ENCODE measurements around the gene THSD4.
"Not testable (repeated sequence)": the region's sequence is repeated elsewhere in the genome, so short reads cannot be mapped to it uniquely, and the experiment has no call there.

The THSD4 gene

DNA sequence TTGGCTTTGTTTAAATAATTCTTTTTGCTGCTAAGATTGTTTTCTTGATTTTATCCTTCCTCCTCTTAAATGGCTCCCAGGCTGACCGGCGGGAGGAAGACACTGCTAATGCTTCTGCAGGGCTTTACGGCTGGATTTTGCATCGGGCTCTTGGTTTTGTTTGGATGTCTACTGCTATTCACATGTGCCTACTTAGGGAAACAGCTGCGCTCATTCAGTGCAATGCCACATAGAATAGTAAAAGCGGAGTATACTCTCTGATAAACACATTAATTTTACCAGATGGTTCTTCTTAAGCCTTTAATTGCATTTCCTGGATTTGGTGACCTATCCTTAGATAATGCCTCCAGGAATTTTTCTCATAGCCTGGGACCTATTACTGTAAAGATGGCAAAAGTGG is 146.6 kb downstream of the THSD4 start:
- no peak for TF ChIP-seq ZFX (IDR thresholded peaks at IDR 0.05)
- TF ChIP-seq, protein P1, sequence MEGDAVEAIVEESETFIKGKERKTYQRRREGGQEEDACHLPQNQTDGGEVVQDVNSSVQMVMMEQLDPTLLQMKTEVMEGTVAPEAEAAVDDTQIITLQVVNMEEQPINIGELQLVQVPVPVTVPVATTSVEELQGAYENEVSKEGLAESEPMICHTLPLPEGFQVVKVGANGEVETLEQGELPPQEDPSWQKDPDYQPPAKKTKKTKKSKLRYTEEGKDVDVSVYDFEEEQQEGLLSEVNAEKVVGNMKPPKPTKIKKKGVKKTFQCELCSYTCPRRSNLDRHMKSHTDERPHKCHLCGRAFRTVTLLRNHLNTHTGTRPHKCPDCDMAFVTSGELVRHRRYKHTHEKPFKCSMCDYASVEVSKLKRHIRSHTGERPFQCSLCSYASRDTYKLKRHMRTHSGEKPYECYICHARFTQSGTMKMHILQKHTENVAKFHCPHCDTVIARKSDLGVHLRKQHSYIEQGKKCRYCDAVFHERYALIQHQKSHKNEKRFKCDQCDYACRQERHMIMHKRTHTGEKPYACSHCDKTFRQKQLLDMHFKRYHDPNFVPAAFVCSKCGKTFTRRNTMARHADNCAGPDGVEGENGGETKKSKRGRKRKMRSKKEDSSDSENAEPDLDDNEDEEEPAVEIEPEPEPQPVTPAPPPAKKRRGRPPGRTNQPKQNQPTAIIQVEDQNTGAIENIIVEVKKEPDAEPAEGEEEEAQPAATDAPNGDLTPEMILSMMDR (conservative IDR thresholded peaks at IDR 0.05): no peak
- no peak overlapping the region for H3K27ac ChIP-seq

DNA sequence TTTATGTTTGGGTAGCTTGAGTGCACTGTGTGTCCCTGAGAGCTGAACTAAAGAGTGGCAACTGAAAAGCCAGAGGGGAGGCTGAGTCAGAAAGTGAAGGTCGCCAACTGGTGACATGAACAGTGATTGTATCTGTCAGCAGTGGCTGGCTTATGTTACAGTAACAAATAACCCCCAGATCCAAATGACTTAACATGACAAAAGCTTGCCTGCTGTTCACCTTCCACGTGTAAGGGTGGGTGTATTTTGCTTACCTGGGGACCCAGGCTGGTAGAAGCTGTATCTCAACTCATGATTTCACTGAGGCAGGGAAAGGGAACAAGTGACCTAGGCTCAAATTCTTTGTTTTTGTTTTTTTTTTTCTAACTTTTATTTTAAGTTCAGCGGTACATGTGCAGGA is 147.3 kb downstream of the THSD4 start:
- TF ChIP-seq, protein P1 (conservative IDR thresholded peaks at IDR 0.05): no peak
- no peak for TF ChIP-seq ZFX (IDR thresholded peaks at IDR 0.05)
- no peak overlapping the region for H3K27ac ChIP-seq

DNA sequence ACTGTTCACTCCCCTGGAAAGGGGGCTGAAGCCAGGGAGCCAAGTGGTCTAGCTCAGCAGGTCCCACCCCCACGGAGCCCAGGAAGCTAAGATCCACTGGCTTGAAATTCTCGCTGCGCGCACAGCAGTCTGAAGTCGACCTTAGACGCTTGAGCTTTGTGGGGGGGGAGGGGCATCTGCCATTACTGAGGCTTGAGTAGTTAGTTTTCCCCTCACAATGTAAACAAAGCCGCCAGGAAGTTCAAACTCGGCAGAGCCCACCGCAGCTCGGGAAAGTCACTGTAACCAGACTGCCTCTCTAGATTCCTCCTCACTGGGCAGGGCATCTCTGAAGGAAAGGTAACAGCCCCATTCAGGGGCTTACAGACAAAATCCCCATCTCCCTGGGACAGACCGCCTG is 150.3 kb downstream of the THSD4 start:
- H3K27ac ChIP-seq: not testable (repeated sequence)

DNA sequence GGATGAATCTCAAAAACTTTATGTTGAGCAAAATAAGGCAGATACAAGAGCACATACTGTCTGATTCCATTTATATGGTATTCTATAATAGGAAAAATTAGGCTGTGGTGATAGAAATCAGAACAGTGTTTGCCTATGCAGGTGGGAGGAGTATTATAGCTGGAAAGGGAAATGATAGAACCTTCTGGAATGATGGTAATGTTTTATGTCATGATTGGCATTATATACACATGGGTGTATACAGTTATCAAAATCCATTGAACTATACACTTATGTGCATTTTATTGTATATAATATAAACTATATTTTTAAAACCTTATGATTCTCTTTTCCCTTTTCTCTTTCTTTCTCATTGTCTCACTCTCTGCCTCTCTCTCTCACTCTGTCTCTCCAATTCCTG is 156.1 kb downstream of the THSD4 start:
- TF ChIP-seq, protein P1 (conservative IDR thresholded peaks at IDR 0.05): no peak
- no peak for TF ChIP-seq ZFX (IDR thresholded peaks at IDR 0.05)
- no peak overlapping the region for H3K27ac ChIP-seq

DNA sequence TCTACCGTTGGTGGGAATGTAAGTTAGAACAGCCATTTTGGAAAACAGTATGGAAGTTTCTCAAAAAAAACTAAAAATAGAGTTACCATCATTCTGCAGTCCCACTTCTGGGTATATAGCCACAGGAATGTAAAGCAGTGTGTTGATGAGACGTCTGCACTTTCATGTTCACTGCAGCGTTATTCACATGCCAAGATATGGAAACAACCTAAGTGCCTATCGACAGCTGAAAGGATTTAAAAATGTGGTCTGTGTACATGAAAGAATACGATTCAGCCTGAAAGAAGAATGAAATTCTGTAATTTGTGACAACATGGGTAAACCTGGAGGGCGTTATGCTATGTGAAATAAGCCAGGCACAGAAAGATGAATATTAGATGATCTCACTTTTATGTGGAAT is 157.7 kb downstream of the THSD4 start:
- TF ChIP-seq, protein P1 (conservative IDR thresholded peaks at IDR 0.05): no peak
- TF ChIP-seq ZFX (IDR thresholded peaks at IDR 0.05): no peak
- H3K27ac ChIP-seq: no peak overlapping the region

DNA sequence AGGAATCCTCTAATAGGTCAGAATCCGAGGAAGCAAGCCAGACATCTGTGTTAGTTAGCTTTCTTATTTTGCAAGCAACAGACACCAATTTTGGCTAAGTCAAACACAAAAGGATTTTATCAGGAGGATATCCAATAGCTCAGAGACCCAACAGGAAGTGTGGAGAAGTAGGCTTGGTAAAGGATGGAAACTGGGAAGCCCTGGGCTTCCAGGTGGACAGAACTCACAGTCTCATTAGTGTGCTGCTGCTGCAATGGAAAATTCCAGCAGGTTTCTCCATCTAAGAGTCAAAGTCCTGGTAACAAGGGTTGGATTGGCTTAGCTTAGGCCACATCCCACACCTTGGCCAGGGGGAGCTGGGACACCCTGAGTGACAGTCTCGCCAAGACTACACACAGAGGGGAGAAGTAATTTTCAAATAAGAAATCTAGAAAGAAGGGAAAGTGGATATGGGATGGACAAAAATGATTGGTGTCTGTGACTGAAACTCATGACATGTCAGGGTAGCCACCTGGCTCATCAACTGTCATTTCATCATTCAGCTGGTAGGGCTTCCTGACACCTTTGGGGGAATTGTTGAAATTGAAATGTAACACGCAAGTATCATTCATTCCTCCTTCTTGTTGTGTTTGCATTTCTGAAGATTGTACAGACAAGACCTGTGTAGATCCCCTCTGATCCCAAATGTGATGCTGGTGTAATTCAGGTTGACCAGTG is 158.6 kb downstream of the THSD4 start:
- TF ChIP-seq ZFX (IDR thresholded peaks at IDR 0.05): no peak
- TF ChIP-seq, protein P1 (conservative IDR thresholded peaks at IDR 0.05): no peak
- no peak overlapping the region for H3K27ac ChIP-seq

DNA sequence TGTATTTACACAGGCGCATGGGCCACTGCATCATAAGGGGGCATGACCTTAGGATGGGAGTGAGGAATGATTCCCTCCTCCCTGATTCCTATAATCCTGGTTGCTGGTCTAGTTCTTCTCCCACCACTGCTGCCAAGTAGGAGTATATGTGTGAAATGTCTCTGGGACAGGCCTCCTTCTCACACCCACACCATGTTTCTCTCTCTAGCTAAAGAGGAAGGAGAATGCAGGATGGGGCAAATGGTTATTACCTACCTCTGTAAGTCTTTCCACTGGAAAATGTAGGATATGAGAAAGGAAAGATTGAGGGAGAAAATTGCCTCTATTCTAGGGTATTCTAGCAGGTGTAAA is 159.2 kb downstream of the THSD4 start:
- no peak overlapping the region for H3K27ac ChIP-seq
- TF ChIP-seq ZFX (IDR thresholded peaks at IDR 0.05): no peak

DNA sequence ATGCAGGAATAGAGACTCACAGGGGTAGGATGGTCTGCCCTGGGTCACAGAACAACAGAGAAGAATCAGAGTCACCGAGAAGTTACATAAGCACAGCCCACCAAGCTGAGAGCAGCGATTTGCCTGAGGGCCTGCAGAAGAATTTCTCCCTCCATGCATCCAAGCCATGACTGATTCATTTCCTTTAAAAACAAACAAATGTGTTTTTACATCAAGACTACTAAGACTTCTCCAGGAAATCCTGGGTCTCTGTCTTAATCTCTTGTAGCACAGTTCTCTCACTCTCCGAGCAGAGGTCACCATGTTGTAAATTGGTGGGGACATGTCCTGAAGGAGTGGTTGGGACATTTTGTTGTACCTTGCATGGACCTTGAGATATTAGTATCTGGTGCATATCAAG is 159.8 kb downstream of the THSD4 start:
- H3K27ac ChIP-seq: no peak overlapping the region
- TF ChIP-seq ZFX (IDR thresholded peaks at IDR 0.05): no peak
- TF ChIP-seq, protein P1 (conservative IDR thresholded peaks at IDR 0.05): no peak

Measured in C4-2B (cell line).